SK-N-SH treated with all-trans-retinoic acid at 6 μM for 48 hours (cell line): ENCODE data around the gene PECR.
"Not testable (repeated sequence)": the region's sequence is repeated elsewhere in the genome, so short reads cannot be mapped to it uniquely, and the experiment has no call there.

ENCODE experiments used
- ATAC-seq: fragments of 200-7000 bp; cut with Tn5 transposase; 3 replicates; pipeline ENCODE4 v1.9.1; 2020; ENCODE audit warnings: mild to moderate bottlenecking, moderate library complexity
- SNAI2 ChIP-seq: fragments of 250-450 bp; sonication (Bioruptor Pico); IDR thresholded peaks from 2 replicates; pipeline ENCODE4 v1.5.0; 2020; ENCODE audit warnings: mild to moderate bottlenecking, moderate library complexity

The PECR gene

GRCh38 chr2:215994911-215995310, 86.7 kb downstream of the PECR start:
- TF ChIP-seq SNAI2 (CRISPR knock-in tag) = no peak
- no peak for ATAC-seq

GRCh38 chr2:215988556-215989207, 92.9 kb downstream of the PECR start:
- not testable (repeated sequence) for ATAC-seq
